B cell (primary cell): ENCODE results near the gene KLHDC7B. TPM values are rescaled to one million over a fixed set of nuclear protein-coding genes. Genes with fewer than 3 reads are reported as not detected.

Source experiments
- ATAC-seq: fragments of 200-7000 bp; cut with Tn5 transposase; one replicate; pipeline ENCODE4 v1.10.0; 2021; ENCODE audit warnings: low read depth, mild to moderate bottlenecking, moderate number of reproducible peaks, moderate library complexity
- CTCF ChIA-PET: fragments of 350-600 bp; sonication (Branson Sonifier 250); formaldehyde crosslinking; loops from one replicate; lab custom pipeline; 2021; ENCODE audit warnings: antibody characterized with exemption, inconsistent platforms; lab: Charles Lee
- POLR2A ChIA-PET: fragments of 350-600 bp; sonication (Branson Sonifier 250); formaldehyde crosslinking; loops from one replicate; lab custom pipeline; 2021; ENCODE audit warnings: antibody characterized with exemption; lab: Charles Lee
- DNase-seq: peaks from one replicate; pipeline ENCODE4 v3.0.0; 2013
- H2AFZ ChIP-seq: 2 replicates; pipeline ENCODE4 v1.6.1; 2012; ENCODE audit warnings: mild to moderate bottlenecking, low read depth, low read length; ENCODE audit not compliant: insufficient read depth, poor library complexity, severe bottlenecking
- H3K27ac ChIP-seq, 2 donors: 1 replicate in 1 of 2; 2 replicates in 1 of 2; pipeline ENCODE4 v1.5.1; 2012 to 2013; ENCODE audit warnings: low read length in 2 of 2, mild to moderate bottlenecking in 2 of 2, moderate library complexity in 1 of 2
- H3K27me3 ChIP-seq, 4 experiments: fragments of 200-600 bp in 1 of 4; sonication (generic) in 1 of 4; replicated peaks in 1 of 4; 1 replicate in 2 of 4; 2 replicates in 2 of 4; pipeline versions ENCODE4 v1.6.1 to v1.7.0; 2013 to 2016; ENCODE audit warnings: low read length in 3 of 4, mild to moderate bottlenecking in 2 of 4, mixed read lengths in 1 of 4, moderate library complexity in 1 of 4; ENCODE audit not compliant: insufficient read depth in 4 of 4, control insufficient read depth in 3 of 4; ENCODE audit errors: control extremely low read depth in 1 of 4
- H3K36me3 ChIP-seq, 2 experiments: replicated peaks in 1 of 2; 1 replicate in 1 of 2; 2 replicates in 1 of 2; pipeline versions ENCODE4 v1.6.1 to v1.7.1; 2013; ENCODE audit warnings: low read length in 1 of 2; ENCODE audit not compliant: insufficient read depth in 2 of 2, control insufficient read depth in 1 of 2; ENCODE audit errors: control extremely low read depth in 1 of 2, extremely low read depth in 1 of 2
- H3K4me1 ChIP-seq, 2 donors: fragments of 200-600 bp in 1 of 2; sonication (generic) in 1 of 2; 1 replicate in 1 of 2; 2 replicates in 1 of 2; pipeline versions ENCODE4 v1.5.1 to v1.6.1; 2013 to 2017; ENCODE audit warnings: low read length in 2 of 2; ENCODE audit not compliant: control insufficient read depth in 2 of 2, insufficient read depth in 2 of 2
- H3K4me2 ChIP-seq: replicated peaks from 2 replicates; pipeline ENCODE3; 2012; ENCODE audit warnings: mild to moderate bottlenecking, low read depth, low read length; ENCODE audit not compliant: poor library complexity, severe bottlenecking
- H3K4me3 ChIP-seq, 5 experiments: fragments of 200-600 bp in 1 of 5; sonication (generic) in 1 of 5; 1 replicate in 3 of 5; 2 replicates in 2 of 5; pipeline versions ENCODE4 v1.5.1 to v1.7.0; 2011 to 2016; ENCODE audit warnings: low read length in 4 of 5, mild to moderate bottlenecking in 4 of 5, low read depth in 2 of 5, control low read depth in 1 of 5, moderate library complexity in 1 of 5; ENCODE audit not compliant: insufficient read depth in 1 of 5; ENCODE audit errors: control extremely low read depth in 1 of 5, extremely low read depth in 1 of 5
- H3K79me2 ChIP-seq: fragments of 200-600 bp; sonication (generic); one replicate; pipeline ENCODE4 v1.6.0; 2016; ENCODE audit warnings: low read length; ENCODE audit not compliant: control insufficient read depth, insufficient read depth
- H3K9ac ChIP-seq: fragments of 200-600 bp; sonication (generic); 2 replicates; pipeline ENCODE4 v1.6.1; 2017; ENCODE audit warnings: mild to moderate bottlenecking, low read length, moderate library complexity
- H3K9me3 ChIP-seq, 3 donors: one replicate each; pipeline versions ENCODE4 v1.6.1 to v1.7.1; 2013; ENCODE audit warnings: low read length in 2 of 3; ENCODE audit not compliant: control insufficient read depth in 2 of 3, insufficient read depth in 1 of 3; ENCODE audit errors: control extremely low read depth in 1 of 3
- H4K20me1 ChIP-seq: 2 replicates; pipeline ENCODE4 v1.6.0; 2012; ENCODE audit warnings: mild to moderate bottlenecking, low read length; ENCODE audit not compliant: insufficient read depth, control insufficient read depth, poor library complexity, severe bottlenecking
- H3K27ac Mint-ChIP-seq: one replicate; pipeline ENCODE4 v1.8.0; 2021; ENCODE audit warnings: mixed read lengths
- H3K27me3 Mint-ChIP-seq: one replicate; pipeline ENCODE4 v1.8.0; 2021; ENCODE audit warnings: mixed read lengths
- H3K4me1 Mint-ChIP-seq: one replicate; pipeline ENCODE4 v1.8.0; 2021; ENCODE audit warnings: mixed read lengths
- H3K4me3 Mint-ChIP-seq: one replicate; pipeline ENCODE4 v1.8.0; 2021; ENCODE audit warnings: mixed read lengths
- H3K9me3 Mint-ChIP-seq: one replicate; pipeline ENCODE4 v1.8.0; 2022; ENCODE audit warnings: mixed read lengths; ENCODE audit not compliant: insufficient read depth
- EZH2 ChIP-seq: IDR thresholded peaks from 2 replicates; pipeline ENCODE4 v1.6.1; 2012; ENCODE audit warnings: borderline replicate concordance, low read depth, mild to moderate bottlenecking, moderate library complexity, low read length; ENCODE audit not compliant: insufficient read depth, poor library complexity, severe bottlenecking
- WGBS: methylation state at CpG from one replicate; pipeline ENCODE4 v1.1.5; 2013; ENCODE audit warnings: missing lambda C conversion rate; ENCODE audit not compliant: insufficient coverage; 5-methylcytosine and 5-hydroxymethylcytosine counted together
- intact Hi-C: fragments of 100-400 bp; cut with micrococcal nuclease; formaldehyde crosslinking; loops from one replicate; pipeline ENCODE4 v1.10.0; 2022
- polyA plus RNA-seq: library from polyadenylated mRNA; depleted of rRNA; stranded (reverse); fragments of >200 nt; gene quantifications from 2 replicates; pipeline ENCODE4 v1.2.3, GENCODE V29; 2012
- total RNA-seq, 2 donors: library from RNA; stranded (reverse); fragments of 120-200 nt in 1 of 2; gene quantifications; 1 replicate in 1 of 2; 2 replicates in 1 of 2; pipeline versions ENCODE4 v1.2.3 to v1.2.4, GENCODE V29; 2013 to 2022
- TF ChIP-seq, protein P1 (sequence below): fragments of 200-600 bp; IDR thresholded peaks from one replicate; pipeline ENCODE4 v1.8.0; 2022; ENCODE audit warnings: antibody characterized with exemption, mild to moderate bottlenecking

KLHDC7B gene
- total and polyA plus RNA-seq, 2 donors (not counting 1 experiment from before 2014, with no cell fraction given) = 1.8 to 6.2 TPM

DNA sequence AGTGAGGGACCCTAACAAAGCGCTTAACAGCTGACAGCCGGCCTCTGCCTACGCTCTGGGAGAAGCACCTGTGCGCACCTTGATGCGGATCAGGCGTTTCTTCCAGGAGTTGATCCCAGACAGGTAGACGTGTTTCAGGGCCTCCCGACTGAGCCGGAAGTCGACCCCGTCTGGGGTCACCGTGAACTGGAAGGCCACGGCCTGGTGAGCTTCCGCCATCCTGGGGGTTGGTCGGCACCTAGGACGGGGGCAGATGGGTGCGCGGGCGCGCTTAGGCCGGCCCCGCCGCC is 31.9 kb downstream of the KLHDC7B start:
- Histone ChIP-seq H3K27ac (no peak overlapping the region), H3K4me3 (no peak overlapping the region), H3K36me3 (peaks cover 0 to 21% of the 10 kb centered on the region in 2 experiments), H2AFZ (no peak overlapping the region), H3K4me2 (no peak overlapping the region), H3K9me3 (no peaks in the 10 kb centered on the region), H3K9ac (no peak overlapping the region), H3K27me3 (no peaks in the 10 kb centered on the region), H4K20me1 (peaks cover 25% of the 10 kb centered on the region), H3K4me1 (peaks cover 9 to 18% of the 10 kb centered on the region in 2 donors), H3K79me2 (peaks cover 12% of the 10 kb centered on the region)
- intact Hi-C loops = no loop called here
- TF ChIP-seq, protein P1, sequence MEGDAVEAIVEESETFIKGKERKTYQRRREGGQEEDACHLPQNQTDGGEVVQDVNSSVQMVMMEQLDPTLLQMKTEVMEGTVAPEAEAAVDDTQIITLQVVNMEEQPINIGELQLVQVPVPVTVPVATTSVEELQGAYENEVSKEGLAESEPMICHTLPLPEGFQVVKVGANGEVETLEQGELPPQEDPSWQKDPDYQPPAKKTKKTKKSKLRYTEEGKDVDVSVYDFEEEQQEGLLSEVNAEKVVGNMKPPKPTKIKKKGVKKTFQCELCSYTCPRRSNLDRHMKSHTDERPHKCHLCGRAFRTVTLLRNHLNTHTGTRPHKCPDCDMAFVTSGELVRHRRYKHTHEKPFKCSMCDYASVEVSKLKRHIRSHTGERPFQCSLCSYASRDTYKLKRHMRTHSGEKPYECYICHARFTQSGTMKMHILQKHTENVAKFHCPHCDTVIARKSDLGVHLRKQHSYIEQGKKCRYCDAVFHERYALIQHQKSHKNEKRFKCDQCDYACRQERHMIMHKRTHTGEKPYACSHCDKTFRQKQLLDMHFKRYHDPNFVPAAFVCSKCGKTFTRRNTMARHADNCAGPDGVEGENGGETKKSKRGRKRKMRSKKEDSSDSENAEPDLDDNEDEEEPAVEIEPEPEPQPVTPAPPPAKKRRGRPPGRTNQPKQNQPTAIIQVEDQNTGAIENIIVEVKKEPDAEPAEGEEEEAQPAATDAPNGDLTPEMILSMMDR = no peak
- no peak for TF ChIP-seq EZH2
- H3K9me3 Mint-ChIP-seq = no peaks in the 10 kb centered on the region
- POLR2A ChIA-PET = interaction anchor here (1.5 kb wide), 1 partner anchor 12 kb away, joined by 3 read pairs; no protein-coding TSS in a partner anchor
- H3K27me3 Mint-ChIP-seq = no peaks in the 10 kb centered on the region
- no peak overlapping the region for H3K4me3 Mint-ChIP-seq
- CTCF ChIA-PET = interaction anchor here (1.0 to 1.4 kb wide), 3 partner anchors 15 to 52 kb away, joined by 3 to 4 read pairs (median 3); partner anchors contain the start of genes SCO2 and SYCE3
- H3K4me1 Mint-ChIP-seq = peaks cover 20% of the 10 kb centered on the region
- DNase-seq (no peak), ATAC-seq (no peak)
- H3K27ac Mint-ChIP-seq = no peak overlapping the region
- WGBS = 69% methylated on average over 23 of the region's 23 CpGs

GRCh38 chr22:50577987-50578775 is 32.5 kb downstream of the KLHDC7B start, which contains the start of gene CPT1B:
Gene CPT1B (minus strand): TSS chr22:50578427. CDS start chr22:50577915, 512 bp downstream.
- Histone ChIP-seq H2AFZ (no peak within 1 kb of the TSS), H3K4me1 (peaks cover 9 to 18% of the 10 kb centered on the region in 2 donors), H3K9ac (no peak within 1 kb of the TSS), H3K79me2 (peaks cover 12% of the 10 kb centered on the region), H3K4me3 (no peak within 1 kb of the TSS), H3K36me3 (peaks cover 0 to 21% of the 10 kb centered on the region in 2 experiments), H3K4me2 (no peak within 1 kb of the TSS), H3K9me3 (no peaks in the 10 kb centered on the region), H3K27me3 (no peaks in the 10 kb centered on the region), H3K27ac (no peak within 1 kb of the TSS), H4K20me1 (peaks cover 25% of the 10 kb centered on the region)
- ATAC-seq = no peak
- no peak for TF ChIP-seq EZH2
- TF ChIP-seq, protein P1 = no peak
- ChIA-PET CTCF (interaction anchor here (1.0 kb wide), 2 partner anchors 53 to 70 kb away, joined by 3 read pairs; partner anchors contain the start of genes LMF2, NCAPH2 and SCO2), POLR2A (interaction anchor here (0.6 to 1.5 kb wide), 2 partner anchors 12 to 94 kb away, joined by 3 read pairs; no protein-coding TSS in a partner anchor)
- WGBS = 51% methylated on average over 41 of the region's 63 CpGs
- Mint-ChIP-seq H3K4me3 (no peak within 1 kb of the TSS), H3K27ac (no peak within 1 kb of the TSS), H3K9me3 (no peaks in the 10 kb centered on the region), H3K4me1 (peaks cover 23% of the 10 kb centered on the region), H3K27me3 (no peaks in the 10 kb centered on the region)
- DNase-seq = no peak
- intact Hi-C loops = no loop called here
